Stimulated activated CD8-positive, alpha-beta memory T cell treated with anti-CD3 and anti-CD28 coated beads, Interleukin-7, amount 100 ng/mL, for 24 hours (primary cell): Measurements from ENCODE around the gene SIN3B.
"Not testable (repeated sequence)": the region's sequence is repeated elsewhere in the genome, so short reads cannot be mapped to it uniquely, and the experiment has no call there.

ENCODE experiments used
- DNase-seq: peaks from one replicate; pipeline ENCODE4 v3.0.0-alpha.2; 2020; ENCODE audit warnings: low read depth

SIN3B gene, protein sequence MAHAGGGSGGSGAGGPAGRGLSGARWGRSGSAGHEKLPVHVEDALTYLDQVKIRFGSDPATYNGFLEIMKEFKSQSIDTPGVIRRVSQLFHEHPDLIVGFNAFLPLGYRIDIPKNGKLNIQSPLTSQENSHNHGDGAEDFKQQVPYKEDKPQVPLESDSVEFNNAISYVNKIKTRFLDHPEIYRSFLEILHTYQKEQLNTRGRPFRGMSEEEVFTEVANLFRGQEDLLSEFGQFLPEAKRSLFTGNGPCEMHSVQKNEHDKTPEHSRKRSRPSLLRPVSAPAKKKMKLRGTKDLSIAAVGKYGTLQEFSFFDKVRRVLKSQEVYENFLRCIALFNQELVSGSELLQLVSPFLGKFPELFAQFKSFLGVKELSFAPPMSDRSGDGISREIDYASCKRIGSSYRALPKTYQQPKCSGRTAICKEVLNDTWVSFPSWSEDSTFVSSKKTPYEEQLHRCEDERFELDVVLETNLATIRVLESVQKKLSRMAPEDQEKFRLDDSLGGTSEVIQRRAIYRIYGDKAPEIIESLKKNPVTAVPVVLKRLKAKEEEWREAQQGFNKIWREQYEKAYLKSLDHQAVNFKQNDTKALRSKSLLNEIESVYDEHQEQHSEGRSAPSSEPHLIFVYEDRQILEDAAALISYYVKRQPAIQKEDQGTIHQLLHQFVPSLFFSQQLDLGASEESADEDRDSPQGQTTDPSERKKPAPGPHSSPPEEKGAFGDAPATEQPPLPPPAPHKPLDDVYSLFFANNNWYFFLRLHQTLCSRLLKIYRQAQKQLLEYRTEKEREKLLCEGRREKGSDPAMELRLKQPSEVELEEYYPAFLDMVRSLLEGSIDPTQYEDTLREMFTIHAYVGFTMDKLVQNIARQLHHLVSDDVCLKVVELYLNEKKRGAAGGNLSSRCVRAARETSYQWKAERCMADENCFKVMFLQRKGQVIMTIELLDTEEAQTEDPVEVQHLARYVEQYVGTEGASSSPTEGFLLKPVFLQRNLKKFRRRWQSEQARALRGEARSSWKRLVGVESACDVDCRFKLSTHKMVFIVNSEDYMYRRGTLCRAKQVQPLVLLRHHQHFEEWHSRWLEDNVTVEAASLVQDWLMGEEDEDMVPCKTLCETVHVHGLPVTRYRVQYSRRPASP

DNA sequence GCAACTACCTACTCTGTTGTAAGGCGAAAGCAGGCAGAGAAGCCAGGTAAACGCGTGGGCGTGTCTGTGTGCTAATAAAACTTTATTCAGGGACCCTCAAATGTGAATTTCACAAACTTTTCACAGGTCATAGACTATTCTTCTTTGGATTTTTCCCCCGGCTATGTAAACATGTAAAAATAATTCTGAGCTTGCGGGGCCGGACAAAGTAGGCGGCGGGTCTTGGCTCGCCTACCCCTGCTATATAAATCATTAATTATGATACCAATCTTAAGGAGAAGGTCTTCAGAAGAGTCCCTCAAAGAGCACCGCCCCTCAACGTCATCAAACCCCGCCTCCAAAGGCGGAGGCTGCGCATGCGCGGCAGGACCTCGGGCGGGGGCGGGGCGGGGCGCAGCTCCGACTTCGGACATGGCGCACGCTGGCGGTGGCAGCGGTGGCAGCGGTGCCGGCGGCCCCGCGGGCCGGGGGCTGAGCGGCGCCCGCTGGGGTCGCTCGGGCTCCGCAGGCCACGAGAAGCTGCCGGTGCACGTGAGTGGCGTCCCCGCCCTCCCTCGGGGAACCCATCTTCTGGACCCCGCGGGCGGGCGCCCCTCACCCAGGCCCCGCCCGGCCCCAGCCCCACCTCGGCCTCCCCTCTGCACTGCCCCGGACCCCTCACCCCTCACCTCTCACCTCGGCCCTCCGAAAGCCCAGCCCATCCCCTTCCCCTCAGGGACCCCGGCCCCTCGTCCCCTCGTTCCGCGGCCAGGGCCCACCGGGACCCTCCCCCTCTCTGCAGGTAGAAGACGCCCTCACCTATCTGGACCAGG lies at the start of gene SIN3B:
Gene SIN3B, plus strand, starts transcription at position 389 of the 812 bp plus-strand sequence. Its CDS starts 23 bp downstream, at position 412.
- DNase-seq, result peak; percentile 81

DNA sequence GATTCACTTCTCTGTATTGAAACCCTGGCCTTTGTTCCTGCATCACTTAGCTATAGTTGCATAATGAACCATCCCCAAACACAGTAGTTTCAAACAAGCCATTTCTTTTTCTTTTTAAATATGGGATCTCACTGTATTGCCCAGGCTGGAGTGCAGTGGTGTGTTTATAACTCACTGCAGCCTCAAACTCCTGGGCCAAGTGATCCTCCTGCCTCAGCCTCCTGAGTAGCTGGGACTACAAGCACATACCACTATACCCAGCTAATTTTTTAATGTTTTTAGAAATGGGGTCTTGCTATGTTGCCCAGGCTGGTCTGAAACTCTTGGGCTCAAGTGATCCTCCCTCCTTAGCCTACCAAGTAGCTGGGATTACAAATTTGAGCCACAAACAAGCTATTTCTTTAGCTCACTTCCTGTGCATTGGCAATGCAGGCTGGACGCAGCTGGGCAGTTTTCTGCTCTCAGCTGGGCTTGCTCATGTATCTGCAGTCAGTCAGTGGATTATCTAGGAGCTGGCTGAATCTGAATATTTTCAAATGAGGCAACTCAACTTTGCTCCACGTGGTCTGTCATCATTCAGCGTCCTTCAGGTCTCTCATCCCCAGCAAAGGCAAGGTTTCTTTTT lies 49.5 kb upstream of the SIN3B start:
- no peak for DNase-seq

DNA sequence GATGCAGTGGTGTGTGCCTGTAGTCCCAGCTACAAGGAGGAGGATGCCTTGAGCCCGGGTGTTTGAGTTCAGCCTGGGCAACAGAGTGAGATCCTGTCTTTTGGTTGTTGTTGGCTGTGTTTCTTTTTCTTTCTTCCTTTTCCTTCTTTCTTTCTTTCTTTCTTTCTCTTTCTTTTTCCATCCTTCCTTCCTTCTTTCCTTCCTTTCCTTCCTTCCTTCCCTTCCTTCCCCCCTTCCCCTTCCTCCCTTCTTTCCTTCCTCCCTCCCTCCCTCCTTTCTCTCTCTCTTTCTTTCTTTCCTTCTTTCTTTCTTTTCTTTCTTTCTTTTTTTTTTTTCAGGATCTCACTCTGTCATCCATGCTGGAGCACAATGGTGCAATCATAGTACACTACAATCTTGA lies 46.5 kb upstream of the SIN3B start:
- DNase-seq, result no peak

DNA sequence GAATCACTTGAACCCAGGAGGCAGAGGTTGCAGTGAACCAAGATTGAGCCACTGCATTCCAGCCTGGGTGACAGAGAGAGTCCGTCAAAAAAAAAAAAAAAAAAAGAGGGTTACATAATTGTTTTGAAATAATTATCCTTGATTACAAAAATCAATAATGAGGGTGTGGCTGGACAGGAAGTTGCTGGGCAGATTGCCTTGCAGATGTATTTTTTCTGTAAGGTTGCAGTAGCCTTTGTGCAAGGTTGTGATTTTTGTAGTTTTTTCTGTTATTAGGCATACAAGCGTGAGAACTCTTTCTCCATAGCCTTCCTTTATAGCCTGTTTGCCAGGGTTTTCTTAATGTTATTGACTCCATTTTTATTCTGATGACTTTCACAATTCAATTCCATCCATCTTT lies 40.7 kb upstream of the SIN3B start:
- no peak for DNase-seq

DNA sequence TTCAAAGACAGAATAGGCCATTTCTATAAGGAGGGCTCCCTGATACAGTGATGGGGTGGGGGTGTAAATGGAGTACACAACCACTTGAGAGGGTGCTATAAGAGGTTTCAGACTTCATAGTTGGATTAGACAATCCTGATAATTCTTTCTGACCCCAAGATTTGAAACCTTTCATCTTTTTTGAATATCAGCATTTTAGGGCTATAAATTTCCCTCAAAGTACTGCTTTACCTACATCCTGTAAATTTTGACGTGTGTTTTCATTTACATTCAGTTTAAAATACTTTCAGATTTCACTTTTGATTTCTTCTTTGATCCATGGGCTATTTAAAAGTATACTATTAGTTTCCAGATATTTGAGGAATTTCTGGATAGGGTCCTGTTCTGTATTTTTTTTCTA lies 40.0 kb upstream of the SIN3B start:
- DNase-seq, result no peak

DNA sequence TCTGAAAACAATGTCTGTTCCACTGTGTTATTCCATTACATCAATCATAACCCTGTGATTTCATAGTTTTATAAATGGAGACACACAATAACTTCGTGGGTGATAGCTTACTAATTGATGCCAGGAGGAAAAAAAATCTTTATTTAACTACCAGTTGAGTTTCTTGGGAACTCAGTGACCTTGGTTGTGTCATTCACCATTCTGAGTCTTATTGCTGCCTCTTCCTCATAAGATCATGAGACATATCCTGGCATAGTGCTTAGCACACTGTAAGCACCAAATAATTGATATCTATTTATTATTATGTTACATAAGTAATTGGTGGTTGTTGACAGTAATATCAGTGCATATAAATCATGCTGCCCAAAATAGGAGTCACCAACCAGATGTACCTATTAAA lies 39.1 kb upstream of the SIN3B start:
- DNase-seq, result no peak

DNA sequence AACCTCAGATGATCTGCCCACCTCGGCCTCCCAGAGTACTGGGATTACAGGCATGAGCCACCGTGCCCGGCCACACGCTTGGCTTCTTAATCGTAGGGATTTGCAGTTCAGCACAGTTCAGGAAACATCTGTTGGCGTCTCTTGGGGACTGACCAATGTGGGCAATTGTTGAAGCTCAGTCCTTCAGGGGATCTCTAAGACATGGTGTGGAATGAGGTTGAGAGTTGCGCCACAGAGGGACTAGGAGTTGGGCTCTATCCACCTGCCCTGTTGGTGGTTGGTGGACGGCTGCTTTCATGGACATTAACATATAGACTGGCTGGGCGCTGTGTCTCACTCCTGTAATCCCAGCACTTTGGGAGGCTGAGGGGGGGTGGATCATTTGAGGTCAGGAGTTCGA lies 37.3 kb upstream of the SIN3B start:
- no peak for DNase-seq

DNA sequence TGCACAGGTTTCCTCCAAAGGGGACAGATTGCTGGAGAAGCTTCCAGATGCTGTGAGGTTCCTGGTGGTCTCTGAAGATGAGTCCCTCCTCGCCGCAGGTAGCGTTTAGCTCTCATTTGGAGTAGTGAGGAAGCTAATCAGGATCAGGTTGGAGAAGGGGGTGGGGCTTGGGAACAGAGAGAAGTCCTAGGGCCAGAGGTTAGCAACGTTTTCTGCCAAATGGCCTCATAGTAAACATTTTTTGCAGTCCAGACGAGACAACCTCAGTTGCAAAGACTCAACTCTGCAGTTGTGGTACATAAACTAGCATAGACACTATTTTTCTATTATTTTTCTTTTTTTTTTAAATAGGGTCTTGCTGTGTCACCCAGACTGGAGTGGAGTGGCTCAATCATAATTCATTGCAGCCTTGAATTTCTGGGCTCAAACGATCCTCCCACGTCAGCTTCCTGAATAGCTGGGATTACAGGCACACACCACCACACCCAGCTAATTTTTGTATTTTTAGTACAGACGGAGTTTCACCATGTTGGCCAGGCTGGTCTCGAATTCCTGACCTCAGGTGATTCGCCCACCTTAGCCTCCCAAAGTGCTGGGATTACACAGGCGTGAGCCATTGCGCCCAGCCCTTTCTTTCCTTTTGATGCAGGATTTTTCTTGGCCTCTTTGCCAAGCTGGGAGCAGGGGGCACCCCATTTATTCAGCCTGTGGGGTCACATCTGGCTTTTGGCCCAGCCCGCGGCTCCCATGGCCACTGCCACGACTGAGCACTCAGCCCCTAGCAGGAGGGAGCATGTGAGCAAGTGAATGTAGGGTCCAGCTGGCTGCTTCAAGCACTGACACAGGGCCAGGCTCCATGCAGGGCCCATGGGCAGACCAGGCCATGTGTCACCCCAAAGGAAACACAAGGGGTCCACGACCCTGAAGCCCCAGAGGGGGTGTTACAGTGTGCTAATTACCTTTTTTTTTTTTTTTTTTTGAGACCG lies 34.4 kb upstream of the SIN3B start:
- no peak for DNase-seq

DNA sequence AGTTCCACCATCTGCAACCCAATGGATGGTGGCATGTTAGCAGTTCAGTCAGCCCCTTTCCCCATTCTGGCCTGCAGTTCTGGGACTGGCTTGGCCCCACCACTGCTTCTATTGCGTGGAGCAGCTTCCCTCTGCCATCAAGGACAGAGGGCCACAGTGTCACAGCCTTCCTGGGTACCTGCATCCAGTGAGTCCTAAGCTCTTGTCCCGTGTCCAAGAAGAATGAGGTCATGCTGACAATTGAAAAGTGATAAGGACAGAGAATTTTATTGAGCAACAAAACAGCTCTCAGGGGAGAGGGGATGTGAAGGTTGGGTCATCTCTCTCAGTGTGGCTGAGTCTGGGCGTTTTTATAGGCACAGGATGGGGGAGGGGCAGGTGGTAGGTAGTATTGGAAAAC lies 33.5 kb upstream of the SIN3B start:
- no peak for DNase-seq

DNA sequence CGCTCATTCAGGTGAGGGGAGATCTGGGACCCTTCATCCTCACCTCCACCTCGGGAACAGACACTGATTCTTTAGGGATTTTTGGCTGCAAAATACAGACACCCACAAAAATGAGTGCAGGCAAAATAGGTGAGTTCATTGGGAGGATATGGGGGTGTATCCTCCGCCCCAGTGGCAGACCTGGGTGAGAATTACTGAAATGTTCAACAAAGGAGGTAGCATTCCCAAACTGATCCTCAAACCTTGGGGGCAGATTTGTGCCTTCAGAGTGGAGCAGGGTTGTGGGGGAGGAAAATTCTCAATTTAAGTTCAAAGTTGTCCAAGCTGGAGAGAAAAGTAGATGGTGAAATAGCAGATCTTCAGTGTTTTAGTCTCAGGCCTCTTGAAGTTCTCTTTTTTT lies 31.3 kb upstream of the SIN3B start:
- DNase-seq, result no peak

DNA sequence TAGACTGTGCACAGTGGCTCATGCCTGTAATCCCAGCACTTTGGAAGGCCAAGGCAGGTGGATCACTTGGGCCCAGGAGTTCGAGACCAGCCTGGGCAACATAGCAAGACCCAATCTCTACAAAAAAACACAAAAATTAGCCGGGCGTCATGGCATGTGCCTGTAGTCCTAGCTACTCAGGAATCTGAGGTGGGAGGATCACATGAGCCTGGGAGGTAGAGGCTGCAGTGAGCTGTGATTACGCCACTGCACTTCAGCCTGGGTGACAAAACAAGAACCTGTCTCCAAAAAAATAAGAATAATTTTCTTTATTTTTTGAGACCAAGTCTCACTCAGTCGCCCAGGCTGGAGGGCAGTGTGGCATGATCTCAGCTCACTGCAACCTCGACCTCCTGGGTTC lies 30.9 kb upstream of the SIN3B start:
- DNase-seq, result not testable (repeated sequence)

DNA sequence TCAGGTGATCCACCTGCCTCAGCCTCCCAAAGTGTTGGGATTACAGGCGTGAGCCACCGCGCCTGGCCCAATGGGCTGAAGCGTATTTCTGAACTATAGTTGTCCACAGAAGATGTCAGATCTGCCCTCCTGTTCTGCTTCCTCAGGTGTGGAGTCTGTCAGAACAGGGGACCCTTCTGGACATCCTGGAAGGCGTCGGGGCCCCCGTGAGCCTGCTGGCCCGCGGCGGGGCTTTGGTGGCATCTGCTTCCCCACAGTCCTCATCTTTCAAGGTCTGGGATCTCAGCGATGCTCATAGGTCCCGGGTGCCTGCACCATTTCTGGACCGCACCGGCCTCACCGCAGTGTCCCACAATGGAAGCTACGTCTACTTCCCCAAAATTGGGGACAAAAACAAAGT lies 29.5 kb upstream of the SIN3B start:
- DNase-seq, result no peak

DNA sequence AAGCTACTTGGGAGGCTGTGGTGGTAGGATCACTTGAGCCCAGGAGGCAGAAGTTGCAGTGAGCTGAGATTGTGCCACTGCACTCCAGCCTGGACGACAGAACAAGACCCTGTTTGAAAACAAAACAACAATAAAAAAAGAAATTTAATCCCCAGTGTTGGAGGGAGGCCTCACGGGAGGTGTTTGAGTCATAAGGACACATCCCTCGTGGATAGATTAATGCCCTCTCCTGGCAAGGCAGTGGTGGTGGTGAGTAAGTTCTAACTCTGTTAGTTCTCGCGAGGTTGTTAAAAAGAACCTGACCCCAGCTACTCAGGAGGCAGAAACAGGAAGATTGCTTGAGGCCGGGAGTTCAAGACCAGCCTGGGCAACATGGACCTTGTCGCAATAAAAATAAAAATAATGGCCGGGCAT lies 27.6 kb upstream of the SIN3B start:
- DNase-seq, result no peak

DNA sequence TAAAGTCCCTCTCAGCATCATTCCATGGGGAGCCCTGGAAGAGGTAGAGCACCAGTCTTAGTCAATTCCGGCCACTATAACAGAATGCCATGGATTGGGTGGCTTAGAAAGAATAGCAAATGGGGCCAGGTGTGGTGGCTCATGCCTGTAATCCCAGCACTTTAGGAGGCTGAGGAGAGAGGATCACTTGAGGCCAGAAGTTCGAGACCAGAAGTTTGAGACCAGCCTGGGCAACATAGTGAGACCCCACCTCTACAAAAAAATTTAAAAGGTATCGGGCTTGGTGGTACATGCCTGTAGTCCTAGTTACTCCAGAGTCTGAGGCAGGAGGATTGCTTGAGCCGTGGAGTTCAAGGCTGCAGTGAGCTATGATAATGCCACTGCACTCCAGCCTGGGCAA lies 25.0 kb upstream of the SIN3B start:
- DNase-seq, result no peak

DNA sequence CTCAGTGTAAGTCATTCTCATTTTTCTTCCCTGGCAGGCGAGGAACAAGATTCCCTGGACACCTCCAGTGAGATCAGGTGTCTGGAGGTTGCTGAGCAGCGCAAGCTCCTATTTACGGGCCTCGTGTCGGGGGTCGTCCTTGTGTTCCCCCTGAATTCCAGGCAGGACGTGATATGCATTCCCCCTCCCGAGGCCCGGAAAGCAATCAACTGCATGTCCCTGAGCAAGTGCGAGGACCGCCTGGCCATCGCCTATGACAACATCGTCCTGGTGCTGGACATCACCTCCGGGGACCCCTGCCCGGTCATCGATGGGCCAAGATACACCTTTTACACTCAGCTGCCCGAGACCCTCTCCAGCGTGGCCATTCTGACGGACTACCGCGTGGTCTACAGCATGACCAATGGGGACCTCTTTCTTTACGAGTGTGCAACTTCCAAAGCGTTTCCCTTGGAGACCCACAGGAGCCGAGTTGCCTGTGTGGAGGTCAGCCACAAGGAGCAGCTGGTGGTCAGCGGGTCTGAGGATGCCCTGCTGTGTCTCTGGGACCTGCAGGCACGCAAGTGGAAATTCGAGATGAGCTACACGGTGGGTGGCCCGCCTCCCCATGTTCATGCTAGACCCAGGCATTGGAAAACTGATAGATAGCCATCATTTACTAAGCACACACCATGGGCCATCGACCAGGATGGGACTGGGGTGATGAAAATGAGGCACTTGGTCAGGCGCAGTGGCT lies 21.5 kb upstream of the SIN3B start:
- no peak for DNase-seq

DNA sequence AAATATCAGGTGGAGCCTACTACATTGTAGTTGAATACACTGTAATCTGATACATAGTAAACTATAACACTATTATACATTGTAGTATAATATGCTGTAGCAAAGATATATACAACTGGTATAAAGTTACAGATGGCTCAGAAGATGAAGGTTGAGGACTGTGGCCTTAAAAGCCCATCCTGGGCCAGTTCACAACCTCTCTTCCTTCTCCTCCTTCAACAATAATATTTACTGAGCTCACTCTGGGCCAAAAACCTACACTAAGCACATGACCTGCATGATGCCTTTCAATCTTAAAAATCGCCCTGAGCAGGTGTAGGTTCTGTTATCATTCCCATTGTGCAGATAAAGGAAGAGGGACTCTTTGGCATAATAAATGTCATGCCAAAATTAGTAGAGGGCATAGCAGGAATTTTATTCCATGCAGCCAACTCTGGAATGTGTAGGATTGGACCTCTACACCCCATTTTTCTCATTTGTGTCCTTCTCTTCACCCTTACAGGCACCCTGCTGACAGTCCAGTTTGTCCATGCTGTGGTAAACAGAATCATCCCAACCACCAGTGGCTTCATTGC lies 14.6 kb upstream of the SIN3B start:
- no peak for DNase-seq

DNA sequence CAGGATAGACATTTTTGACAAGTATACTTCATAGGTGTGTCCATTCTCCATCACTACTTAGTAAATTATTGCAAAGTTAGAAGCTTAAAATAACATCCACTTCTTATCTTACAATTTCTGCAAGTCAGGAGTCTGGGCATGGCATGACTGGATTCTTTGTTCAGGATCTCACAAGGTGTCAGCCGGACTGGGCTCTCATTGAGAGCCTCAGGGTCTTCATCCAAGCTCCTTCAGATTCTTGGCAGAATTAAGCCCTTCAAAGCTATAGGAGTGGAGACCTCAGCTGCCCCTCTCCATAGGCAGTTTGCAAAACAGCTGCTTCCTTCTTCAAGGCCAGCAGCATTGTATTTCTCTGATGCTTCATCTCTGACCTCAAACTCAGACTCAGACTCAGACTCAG lies 9.1 kb upstream of the SIN3B start:
- no peak for DNase-seq

DNA sequence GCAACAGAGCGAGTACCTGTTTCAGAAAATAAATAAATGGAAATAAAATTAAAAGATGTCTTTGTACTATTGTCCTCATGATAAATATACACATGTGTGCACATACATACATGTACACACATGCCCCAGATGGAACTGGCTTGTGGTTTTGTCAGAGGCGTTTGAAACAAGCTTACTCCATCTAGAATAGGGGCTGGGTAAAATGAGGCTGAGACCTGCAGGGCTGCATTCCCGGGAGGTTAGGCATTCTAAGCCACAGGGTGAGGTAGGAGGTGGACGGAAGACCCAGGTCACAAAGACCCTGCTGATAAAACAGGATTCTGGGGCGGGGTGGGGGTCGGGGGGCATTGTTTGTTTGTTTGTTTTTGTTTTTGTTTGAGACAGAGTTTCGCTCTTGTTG lies 8.1 kb upstream of the SIN3B start:
- DNase-seq, result no peak

DNA sequence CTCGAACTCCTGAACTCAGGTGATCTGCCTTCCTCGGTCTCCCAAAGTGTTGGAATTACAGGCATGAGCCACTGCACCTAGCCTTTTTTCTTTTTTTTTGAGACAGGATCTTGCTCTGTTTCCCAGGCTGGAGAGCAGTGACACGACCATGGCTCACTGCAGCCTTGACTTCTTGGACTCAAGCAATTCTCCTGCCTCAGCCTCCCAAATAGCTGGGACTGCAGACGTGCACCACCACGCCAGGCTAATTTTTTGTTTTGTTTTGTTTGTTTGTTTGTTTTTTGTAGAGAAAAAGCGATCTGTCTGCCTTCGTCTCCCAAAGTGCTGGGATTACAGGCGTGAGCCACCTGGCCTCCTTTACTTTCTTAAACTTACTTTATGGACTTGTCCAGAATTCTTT lies 6.5 kb upstream of the SIN3B start:
- no peak for DNase-seq
